Right ventricle myocardium superior (tissue), 1 donor: ENCODE data around the gene FAM89B. TPM values are rescaled to one million over a fixed set of nuclear protein-coding genes. Genes with fewer than 3 reads are reported as not detected.
A peak's percentile ranks its signal among the peaks of the same experiment; 100 is the strongest.
"Not testable (repeated sequence)": the region's sequence is repeated elsewhere in the genome, so short reads cannot be mapped to it uniquely, and the experiment has no call there.

ENCODE experiments used
- ATAC-seq: fragments of 200-7000 bp; cut with Tn5 transposase; one replicate; pipeline ENCODE4 v1.9.1; 2020; ENCODE audit warnings: mild to moderate bottlenecking; ENCODE audit not compliant: poor library complexity
- DNase-seq: peaks from one replicate; pipeline ENCODE4 v3.0.0-alpha.2; 2020
- intact Hi-C: fragments of 100-400 bp; cut with DNase I; formaldehyde crosslinking; loops from one replicate; pipeline ENCODE4 v1.11.2; 2022
- long read RNA-seq: library from polyadenylated mRNA; unstranded; transcript quantifications from one replicate; pipeline ENCODE4 v2.0.0, GENCODE V29; 2021
- total RNA-seq: library from RNA; stranded (reverse); fragmentation: NEBNext Ultra II Directional; extraction: Animal tissue kit (Norgen Biotek cat#: 25700); gene quantifications from one replicate; pipeline ENCODE4 v1.2.1, GENCODE V29; 2021
- donor health status: DM: no; HTN: yes; CAD: no; lungs with severe emphysema.

FAM89B gene
- total RNA-seq, result 36.1 TPM
- long read RNA-seq, transcript FAM89B-201 (2 exons, 1,409 nt), result minor isoform, 5 of 88 reads
- long read RNA-seq, transcript FAM89B-202 (2 exons, 1,337 nt), result minor isoform, 37 of 88 reads
- long read RNA-seq, transcript FAM89B-203 (2 exons, 1,263 nt), result major isoform, 46 of 88 reads
- long read RNA-seq, partial matches to known transcripts, result 0 of 88 reads
- long read RNA-seq, other reads (novel, unspliced or antisense), result 0 of 88 reads

- intact Hi-C loops, result loop anchor here (5.0 kb wide), 1 partner anchor 35 kb away; no protein-coding TSS in a partner anchor
- ATAC-seq, result peak; percentile 21
These were observed at the start of gene FAM89B for GRCh38 chr11:65572356-65573051. Gene FAM89B, plus strand, starts transcription at chr11:65572538. Its CDS starts 132 bp downstream, at chr11:65572670.

GRCh38 chr11:65522718-65523630 is 49.4 kb upstream of the FAM89B start:
- intact Hi-C loops, ATAC-seq: not testable (repeated sequence)
- DNase-seq, result peak; percentile 39

More at GRCh38 chr11:65572356-65573051, at the start of gene FAM89B:
- DNase-seq, result peak; percentile 96

GRCh38 chr11:65523631-65523968 is 48.7 kb upstream of the FAM89B start:
- intact Hi-C loops, ATAC-seq: not testable (repeated sequence)
- DNase-seq, result peak; percentile 39

GRCh38 chr11:65524014-65524740 is 48.2 kb upstream of the FAM89B start:
- ATAC-seq, result peak; percentile 14
- peak; percentile 72 for DNase-seq

GRCh38 chr11:65524741-65525545 is 47.4 kb upstream of the FAM89B start, which contains the start of gene SCYL1:
Gene SCYL1, plus strand, starts transcription at chr11:65525083. Its CDS starts 71 bp downstream, at chr11:65525154.
- intact Hi-C loops, result no loop called here
- ATAC-seq, result peak; percentile 95
- DNase-seq, result peak; percentile 87

More at GRCh38 chr11:65524014-65524740, 48.2 kb upstream of the FAM89B start:
- intact Hi-C loops, result no loop called here

- intact Hi-C loops, result no loop called here
- ATAC-seq, result no peak
- DNase-seq, result peak; percentile 42
These were observed 46.5 kb upstream of the FAM89B start for GRCh38 chr11:65525546-65526480.

GRCh38 chr11:65526744-65527143 is 45.6 kb upstream of the FAM89B start:
- DNase-seq (peak; percentile 26), ATAC-seq (no peak)
- intact Hi-C loops, result no loop called here

GRCh38 chr11:65528819-65529350 is 43.5 kb upstream of the FAM89B start:
- intact Hi-C loops, result no loop called here
- no peak for DNase-seq
- ATAC-seq, result no peak

GRCh38 chr11:65529475-65530156 is 42.7 kb upstream of the FAM89B start:
- intact Hi-C loops, result no loop called here
- ATAC-seq (no peak), DNase-seq (no peak)

- intact Hi-C loops, result no loop called here
- no peak for DNase-seq
- ATAC-seq, result no peak
These were observed 42.2 kb upstream of the FAM89B start for GRCh38 chr11:65530157-65530496.

GRCh38 chr11:65532388-65533064 is 39.8 kb upstream of the FAM89B start:
- intact Hi-C loops, result no loop called here
- ATAC-seq (no peak), DNase-seq (no peak)

- ATAC-seq (no peak), DNase-seq (no peak)
- intact Hi-C loops, result no loop called here
These were observed 37.2 kb upstream of the FAM89B start for GRCh38 chr11:65535102-65535501.

- ATAC-seq (no peak), DNase-seq (no peak)
- intact Hi-C loops, result no loop called here
These were observed 35.7 kb upstream of the FAM89B start for GRCh38 chr11:65536412-65537295.

- ATAC-seq, result no peak
- intact Hi-C loops, result no loop called here
These were observed 35.1 kb upstream of the FAM89B start for GRCh38 chr11:65537296-65537597.

More at GRCh38 chr11:65537296-65537597, 35.1 kb upstream of the FAM89B start:
- no peak for DNase-seq
